Iris pigment epithelial cell (primary cell): ENCODE measurements around the gene MTRF1L.
"Not testable (repeated sequence)": the region's sequence is repeated elsewhere in the genome, so short reads cannot be mapped to it uniquely, and the experiment has no call there.

Source experiments
- DNase-seq: peaks from one replicate; pipeline ENCODE4 v3.0.0-alpha.2; 2011; ENCODE audit warnings: low read depth

The MTRF1L gene

GRCh38 chr6:152969688-152970418 lies 32.7 kb downstream of the MTRF1L start:
- DNase-seq: no peak

GRCh38 chr6:152966168-152966894 lies 36.2 kb downstream of the MTRF1L start:
- not testable (repeated sequence) for DNase-seq

- no peak for DNase-seq
Measured at GRCh38 chr6:152959333-152959732, 43.2 kb downstream of the MTRF1L start.

- DNase-seq: peak; percentile 59
Measured at GRCh38 chr6:152957796-152958195, 44.7 kb downstream of the MTRF1L start.

- no peak for DNase-seq
Measured at GRCh38 chr6:152954443-152954842, 48.1 kb downstream of the MTRF1L start.

GRCh38 chr6:152952866-152953509 lies 49.5 kb downstream of the MTRF1L start:
- DNase-seq: peak; percentile 57

GRCh38 chr6:152952045-152952444 lies 50.5 kb downstream of the MTRF1L start:
- DNase-seq: peak; percentile 66

GRCh38 chr6:152950240-152950639 lies 52.3 kb downstream of the MTRF1L start:
- no peak for DNase-seq

GRCh38 chr6:152948150-152948768 lies 54.2 kb downstream of the MTRF1L start:
- peak; percentile 54 for DNase-seq

- DNase-seq: no peak
Measured at GRCh38 chr6:152946995-152947394, 55.5 kb downstream of the MTRF1L start.

- no peak for DNase-seq
Measured at GRCh38 chr6:152946484-152946883, 56.0 kb downstream of the MTRF1L start.

- no peak for DNase-seq
Measured at GRCh38 chr6:152943260-152943897, 59.1 kb downstream of the MTRF1L start.

GRCh38 chr6:152942319-152942869 lies 60.1 kb downstream of the MTRF1L start:
- no peak for DNase-seq

GRCh38 chr6:152941746-152942145 lies 60.8 kb downstream of the MTRF1L start:
- no peak for DNase-seq
